Adrenal gland (tissue), 12 donors: ENCODE data around the gene PSAPL1. TPM values are rescaled to one million over a fixed set of nuclear protein-coding genes. Genes with fewer than 3 reads are reported as not detected.
A peak's percentile ranks its signal among the peaks of the same experiment; 100 is the strongest.

Source experiments
- DNase-seq, 7 donors: peaks; one replicate each; pipeline ENCODE4 v3.0.0-alpha.2; 2019 to 2020
- H3K27ac ChIP-seq, 5 donors: fragments of 200-600 bp; sonication (generic) in 4 of 5; 1 replicate in 3 of 5; 2 replicates in 2 of 5; pipeline versions ENCODE4 v1.5.1 to v1.8.0; 2016 to 2020; ENCODE audit warnings: mild to moderate bottlenecking in 1 of 5
- H3K27me3 ChIP-seq: fragments of 200-600 bp; 2 replicates; pipeline ENCODE4 v1.8.0; 2021
- H3K36me3 ChIP-seq, 2 donors: fragments of 200-600 bp; replicated peaks in 1 of 2; 1 replicate in 1 of 2; 2 replicates in 1 of 2; pipeline versions ENCODE4 v1.5.1 to v1.8.0; 2018 to 2022
- H3K4me1 ChIP-seq, 2 donors: fragments of 200-600 bp; replicated peaks in 1 of 2; 1 replicate in 1 of 2; 2 replicates in 1 of 2; pipeline versions ENCODE4 v1.5.1 to v1.8.0; 2018 to 2021
- H3K4me3 ChIP-seq, 4 donors: fragments of 200-600 bp; sonication (generic) in 3 of 4; one replicate each; pipeline ENCODE4 v1.5.1; 2016 to 2018
- H3K9me3 ChIP-seq, 3 donors: fragments of 200-600 bp; sonication (generic) in 1 of 3; replicated peaks in 1 of 3; 1 replicate in 2 of 3; 2 replicates in 1 of 3; pipeline versions ENCODE4 v1.5.1 to v1.8.0; 2016 to 2021
- POLR2A ChIP-seq, 2 donors: fragments of 450-650 bp; IDR thresholded peaks; one replicate each; pipeline ENCODE4 v1.6.1; 2017; ENCODE audit warnings: antibody characterized with exemption in 2 of 2, mild to moderate bottlenecking in 2 of 2, moderate library complexity in 1 of 2
- WGBS, 4 donors: extraction: QIAGEN DNeasy Blood & Tissue Kit in 2 of 4; methylation state at CpG; one replicate each; pipeline versions ENCODE4 v1.1.5 to v1.1.7; 2013 to 2017; 5-methylcytosine and 5-hydroxymethylcytosine counted together
- intact Hi-C, 2 donors: fragments of 100-400 bp; cut with DNase I; formaldehyde crosslinking; loops; one replicate each; pipeline versions ENCODE4 v1.14.1 to v1.15.0; 2022 to 2023
- polyA plus RNA-seq, 3 donors: library from polyadenylated mRNA; stranded (reverse); fragments of 200-250 nt in 2 of 3; fragments of 350-450 nt in 1 of 3; fragmentation: Illumina TruSeq in 1 of 3; extraction: RNeasy Lipid Tissue Mini Kit (QIAGEN cat#74804) in 1 of 3; gene quantifications; one replicate each; pipeline ENCODE4 v1.2.3, GENCODE V29; 2013 to 2014
- total RNA-seq, 9 donors: library from RNA; depleted of rRNA in 4 of 9; stranded (reverse); fragments of >200 nt in 4 of 9; fragments of 120-200 nt in 1 of 9; fragmentation: NEBNext Ultra II Directional in 1 of 9; extraction: Animal tissue kit (Norgen Biotek cat#: 25700) in 1 of 9; gene quantifications; one replicate each; pipeline versions ENCODE4 v1.1.0 to v1.2.4, GENCODE V29; 2013 to 2023
- TF ChIP-seq, protein P1 (sequence below), 6 experiments: fragments of 450-650 bp in 4 of 6; fragments of 200-600 bp in 2 of 6; sonication (generic) in 1 of 6; IDR thresholded peaks; 1 replicate in 5 of 6; 2 replicates in 1 of 6; pipeline versions ENCODE4 v1.5.1 to v1.8.0; 2016 to 2021; ENCODE audit warnings: antibody characterized with exemption in 6 of 6, mild to moderate bottlenecking in 2 of 6, moderate library complexity in 1 of 6
- donor health status: healthy with polysubstance abuse.
- donor health status: Bipolar disorder and iron deficiency.
- donor health status: DM: yes; HTN: yes; CAD: no.
- donor health status: DM: no; HTN: no; CAD: no.
- donor health status: DM: no; HTN: no; CAD: no.
- donor health status: DM: yes; HTN: yes; CAD: no.

PSAPL1 gene
- total and polyA plus RNA-seq, 12 donors = 0.03 to 0.08 TPM; not detected in 10

DNA sequence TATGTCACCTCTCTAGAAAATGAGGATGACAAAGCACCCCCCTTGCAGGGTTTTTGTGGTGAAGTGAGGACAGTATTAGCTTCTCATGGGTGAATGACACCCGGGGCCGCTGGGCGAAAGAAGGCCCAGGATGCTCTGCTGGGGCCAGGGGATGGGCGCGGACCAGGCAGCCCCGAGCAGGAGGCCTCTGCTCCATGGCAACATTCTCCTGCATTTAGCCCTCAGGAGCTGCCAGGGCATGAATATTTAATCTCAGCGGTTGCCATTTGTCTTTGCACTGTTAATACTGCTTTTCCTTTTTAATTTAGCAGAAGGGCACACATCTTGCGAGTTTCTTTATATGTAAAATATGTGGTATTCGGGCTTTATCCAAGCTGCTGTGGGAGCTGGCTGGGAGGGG, 30.3 kb upstream of the PSAPL1 start:
- H3K4me3 ChIP-seq = no peak overlapping the region
- DNase-seq = no peak
- no peaks in the 10 kb centered on the region for H3K4me1 ChIP-seq
- intact Hi-C loops = no loop called here
- no peaks in the 10 kb centered on the region for H3K9me3 ChIP-seq
- 78 to 81% (median 80%) methylated on average over 9 of the region's 9 CpGs for WGBS, 4 donors
- H3K36me3 ChIP-seq = no peaks in the 10 kb centered on the region
- H3K27ac ChIP-seq = no peak overlapping the region
- no peaks in the 10 kb centered on the region for H3K27me3 ChIP-seq
- TF ChIP-seq, protein P1, sequence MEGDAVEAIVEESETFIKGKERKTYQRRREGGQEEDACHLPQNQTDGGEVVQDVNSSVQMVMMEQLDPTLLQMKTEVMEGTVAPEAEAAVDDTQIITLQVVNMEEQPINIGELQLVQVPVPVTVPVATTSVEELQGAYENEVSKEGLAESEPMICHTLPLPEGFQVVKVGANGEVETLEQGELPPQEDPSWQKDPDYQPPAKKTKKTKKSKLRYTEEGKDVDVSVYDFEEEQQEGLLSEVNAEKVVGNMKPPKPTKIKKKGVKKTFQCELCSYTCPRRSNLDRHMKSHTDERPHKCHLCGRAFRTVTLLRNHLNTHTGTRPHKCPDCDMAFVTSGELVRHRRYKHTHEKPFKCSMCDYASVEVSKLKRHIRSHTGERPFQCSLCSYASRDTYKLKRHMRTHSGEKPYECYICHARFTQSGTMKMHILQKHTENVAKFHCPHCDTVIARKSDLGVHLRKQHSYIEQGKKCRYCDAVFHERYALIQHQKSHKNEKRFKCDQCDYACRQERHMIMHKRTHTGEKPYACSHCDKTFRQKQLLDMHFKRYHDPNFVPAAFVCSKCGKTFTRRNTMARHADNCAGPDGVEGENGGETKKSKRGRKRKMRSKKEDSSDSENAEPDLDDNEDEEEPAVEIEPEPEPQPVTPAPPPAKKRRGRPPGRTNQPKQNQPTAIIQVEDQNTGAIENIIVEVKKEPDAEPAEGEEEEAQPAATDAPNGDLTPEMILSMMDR (IDR thresholded peaks at IDR 0.05) = no peak
- TF ChIP-seq POLR2A (IDR thresholded peaks at IDR 0.05) = no peak

DNA sequence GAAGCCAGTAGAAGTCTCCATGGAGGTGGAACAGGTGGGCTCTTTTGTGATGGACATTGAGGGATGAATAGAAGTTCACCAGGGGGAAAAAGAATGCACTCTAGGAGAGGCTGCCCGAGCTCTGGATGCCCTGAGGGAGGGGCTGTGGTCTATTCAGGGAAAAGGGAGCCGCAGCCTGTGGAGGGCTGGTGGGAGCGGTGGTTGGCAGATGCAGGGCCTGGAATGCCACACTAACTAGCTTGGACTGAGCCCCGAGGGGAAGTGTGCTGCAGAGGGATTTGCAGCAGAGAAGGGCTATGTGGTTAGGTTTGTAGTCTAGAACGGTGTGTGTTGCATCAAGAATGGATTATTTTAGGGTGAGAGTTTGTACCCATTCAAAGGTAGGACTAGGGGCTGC, 29.5 kb upstream of the PSAPL1 start:
- no peaks in the 10 kb centered on the region for H3K9me3 ChIP-seq
- TF ChIP-seq POLR2A (IDR thresholded peaks at IDR 0.05) = no peak
- TF ChIP-seq, protein P1 (IDR thresholded peaks at IDR 0.05) = no peak
- H3K4me3 ChIP-seq = no peak overlapping the region
- no peak overlapping the region for H3K27ac ChIP-seq
- H3K27me3 ChIP-seq = no peaks in the 10 kb centered on the region
- no peaks in the 10 kb centered on the region for H3K36me3 ChIP-seq
- 85 to 90% (median 88%) methylated on average over 5 of the region's 5 CpGs for WGBS, 4 donors
- H3K4me1 ChIP-seq = no peaks in the 10 kb centered on the region
- DNase-seq = no peak
- intact Hi-C loops = no loop called here

DNA sequence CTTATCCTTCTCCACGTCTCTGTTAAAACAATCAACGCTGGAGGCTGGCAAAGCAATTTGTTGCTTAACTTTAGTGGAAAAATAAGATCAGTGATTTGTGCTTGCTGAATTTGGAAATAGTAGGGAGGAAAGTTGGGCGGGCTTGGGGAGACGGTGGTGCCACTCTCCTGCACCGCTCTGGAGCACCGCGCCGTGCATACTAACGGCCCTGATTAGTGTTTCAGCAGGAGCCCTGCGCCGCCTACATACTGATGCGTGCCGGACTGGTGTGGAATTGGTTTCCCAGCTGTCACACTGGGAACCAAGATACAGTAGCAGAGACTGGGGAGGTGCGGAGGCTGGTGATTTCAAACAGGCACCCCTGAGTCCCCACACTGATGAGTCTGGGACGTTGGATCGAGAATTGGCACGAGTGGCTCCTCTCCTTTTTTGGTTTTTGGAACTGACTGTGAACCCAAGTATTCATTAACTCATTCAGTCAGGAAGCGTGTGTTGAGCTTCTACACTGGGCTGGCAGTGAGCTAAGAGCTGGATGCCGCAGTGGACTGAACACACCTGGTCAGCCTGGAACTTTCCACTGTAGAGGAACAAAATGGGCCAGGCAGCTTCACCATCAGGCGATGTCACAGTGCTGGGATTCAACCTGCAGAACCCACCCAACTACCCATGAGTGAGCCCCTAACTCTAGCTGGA, 29.0 kb upstream of the PSAPL1 start:
- no peak for DNase-seq
- intact Hi-C loops = no loop called here
- WGBS, 4 donors = 79 to 89% (median 85%) methylated on average over 19 to 20 of the region's 20 CpGs

DNA sequence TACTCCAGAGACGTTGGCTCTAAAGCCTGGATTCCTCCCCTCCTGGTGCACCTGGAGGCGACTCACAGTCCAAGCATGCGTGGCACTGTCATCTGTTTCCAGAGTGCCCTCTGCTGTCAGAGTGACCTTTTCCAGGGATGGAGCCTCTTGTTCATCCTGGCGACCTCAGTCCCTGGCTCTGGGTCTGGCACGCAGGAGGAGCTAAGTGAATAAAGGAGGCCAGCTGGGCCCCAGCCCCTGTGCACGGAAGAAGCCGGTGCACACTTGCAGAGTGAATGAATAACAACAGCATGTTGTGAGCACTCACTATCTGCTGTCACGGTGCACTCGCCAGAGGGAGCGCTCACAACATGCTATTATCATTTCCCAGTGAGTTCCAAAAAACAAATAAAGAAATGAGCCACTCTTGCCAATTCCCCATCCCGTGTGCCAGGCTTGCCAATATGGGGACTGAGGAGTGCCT, 27.8 kb upstream of the PSAPL1 start:
- intact Hi-C loops = no loop called here

More for the DNA sequence above, 29.0 kb upstream of the PSAPL1 start:
- H3K9me3 ChIP-seq = no peaks in the 10 kb centered on the region
- TF ChIP-seq, protein P1 (IDR thresholded peaks at IDR 0.05) = no peak
- no peak for TF ChIP-seq POLR2A (IDR thresholded peaks at IDR 0.05)
- H3K4me3 ChIP-seq = no peak overlapping the region
- H3K27me3 ChIP-seq = no peaks in the 10 kb centered on the region
- no peak overlapping the region for H3K27ac ChIP-seq
- H3K4me1 ChIP-seq = no peaks in the 10 kb centered on the region
- H3K36me3 ChIP-seq = no peaks in the 10 kb centered on the region

More for the DNA sequence above, 27.8 kb upstream of the PSAPL1 start:
- DNase-seq = peak in 1 of 7 donors; percentile 56
- Histone ChIP-seq H3K36me3 (no peaks in the 10 kb centered on the region), H3K27ac (no peak overlapping the region), H3K9me3 (no peaks in the 10 kb centered on the region), H3K27me3 (no peaks in the 10 kb centered on the region), H3K4me1 (no peaks in the 10 kb centered on the region), H3K4me3 (no peak overlapping the region)
- TF ChIP-seq, protein P1 (IDR thresholded peaks at IDR 0.05) = no peak
- TF ChIP-seq POLR2A (IDR thresholded peaks at IDR 0.05) = no peak
- 37 to 60% (median 44%) methylated on average over 8 to 11 of the region's 11 CpGs for WGBS, 4 donors
